ENCODE measurements around the gene SLC15A1. TPM values are rescaled to one million over a fixed set of nuclear protein-coding genes. Genes with fewer than 3 reads are reported as not detected.
"Not testable (repeated sequence)": the region's sequence is repeated elsewhere in the genome, so short reads cannot be mapped to it uniquely, and the experiment has no call there.

Gene SLC15A1
- total and polyA plus RNA-seq, 9 donors: 0.04 to 14.1 (median 0.21) TPM; not detected in 1

DNA sequence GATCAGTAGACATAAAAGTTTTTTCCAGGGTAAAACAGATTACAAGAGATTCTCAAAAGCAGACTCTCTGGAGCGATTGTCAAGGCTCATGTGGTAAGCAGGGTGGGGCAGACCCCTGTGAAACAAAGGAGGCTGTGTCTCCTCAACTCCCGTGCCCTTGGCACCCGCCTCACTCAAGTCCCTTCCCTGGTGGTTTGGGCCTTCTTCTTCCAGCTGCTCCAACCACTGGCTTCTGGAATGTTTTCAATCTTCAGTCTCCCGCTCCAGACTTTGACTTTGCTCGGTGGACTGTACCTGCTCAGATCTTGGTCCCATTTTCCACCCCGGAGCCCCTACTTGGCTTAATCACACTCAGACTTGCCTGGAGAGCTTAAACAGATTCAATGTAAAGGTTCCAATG is 100.7 kb downstream of the SLC15A1 start:
- Histone ChIP-seq H3K4me3 (ENCODE audit: low read length) (no peak overlapping the region), H3K36me3 (ENCODE audit: control insufficient read depth, insufficient read depth, low read length) (no peaks in the 10 kb centered on the region), H3K27me3 (ENCODE audit: control insufficient read depth, insufficient read depth, low read length) (peaks cover 4% of the 10 kb centered on the region), H3K9me3 (replicated peaks; ENCODE audit: control insufficient read depth, low read depth, low read length) (no peaks in the 10 kb centered on the region), H3K4me1 (ENCODE audit: control insufficient read depth, insufficient read depth, low read length) (peaks cover 12% of the 10 kb centered on the region), H3K27ac (ENCODE audit: low read length) (peak overlapping the region; percentile 29)
- WGBS (ENCODE audit: insufficient coverage): 49% methylated on average over 3 of the region's 6 CpGs
- peak; percentile 32 for DNase-seq

DNA sequence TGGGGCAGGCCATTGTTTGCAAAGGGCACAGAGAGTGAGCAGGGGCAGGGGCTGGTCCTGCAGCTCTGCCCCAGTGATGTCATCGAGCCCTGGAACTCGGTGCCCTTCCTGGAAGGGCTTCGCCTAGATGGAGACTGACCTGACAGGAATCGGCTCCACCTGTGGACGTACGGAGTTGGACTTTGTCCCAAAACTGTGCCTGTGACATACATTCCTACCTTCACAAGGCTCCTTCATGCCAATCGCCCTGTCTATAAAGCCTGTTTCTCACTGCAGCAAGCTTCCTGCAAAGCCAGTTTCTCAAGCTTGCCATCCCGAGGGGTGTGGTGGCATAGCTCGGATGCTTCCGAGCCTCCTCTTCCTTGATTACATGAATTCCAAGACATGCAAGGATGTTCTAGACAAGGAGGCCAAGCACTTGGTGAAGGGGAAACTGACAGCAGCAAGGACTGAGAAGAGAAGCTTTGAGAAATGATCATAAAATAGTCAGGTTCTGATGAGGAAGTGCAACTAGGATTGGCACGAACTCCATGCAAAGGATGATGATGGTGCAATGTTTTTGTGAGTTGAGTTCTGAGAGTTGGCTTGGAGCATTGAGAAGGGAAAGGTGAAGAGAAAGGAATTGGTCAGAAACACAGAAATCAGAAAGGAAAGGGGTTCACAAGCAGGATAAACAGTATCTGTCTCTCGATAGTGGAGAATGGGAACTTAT is 101.9 kb downstream of the SLC15A1 start:
- Histone ChIP-seq H3K4me3 (ENCODE audit: low read length) (no peak overlapping the region), H3K27ac (ENCODE audit: low read length) (no peak overlapping the region), H3K4me1 (ENCODE audit: control insufficient read depth, insufficient read depth, low read length) (peaks cover 12% of the 10 kb centered on the region), H3K36me3 (ENCODE audit: control insufficient read depth, insufficient read depth, low read length) (no peaks in the 10 kb centered on the region), H3K9me3 (replicated peaks; ENCODE audit: control insufficient read depth, low read depth, low read length) (no peaks in the 10 kb centered on the region), H3K27me3 (ENCODE audit: control insufficient read depth, insufficient read depth, low read length) (peaks cover 4% of the 10 kb centered on the region)
- peak; percentile 26 for DNase-seq
- WGBS (ENCODE audit: insufficient coverage): 94% methylated on average over 9 of the region's 12 CpGs

DNA sequence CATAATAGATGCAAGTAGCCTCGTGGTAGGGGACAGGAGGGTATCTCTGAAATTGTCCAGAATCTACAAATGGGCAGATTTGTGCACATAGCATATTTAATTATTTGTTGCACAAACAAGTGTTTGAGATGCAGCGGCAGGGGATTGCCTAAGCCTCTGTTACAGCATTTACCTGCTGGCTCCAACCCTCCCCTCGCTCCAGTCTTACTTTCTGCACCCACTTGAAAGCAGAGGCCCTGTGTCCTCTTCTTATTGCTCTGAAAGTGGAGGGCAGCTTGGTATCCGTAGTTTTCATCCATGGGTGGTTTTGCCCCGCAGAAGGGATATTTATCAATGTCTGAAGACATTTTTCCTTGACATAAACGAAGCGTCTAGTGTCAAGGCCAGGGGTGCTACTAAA is 102.6 kb downstream of the SLC15A1 start:
- Histone ChIP-seq H3K27ac (ENCODE audit: low read length) (no peak overlapping the region), H3K27me3 (ENCODE audit: control insufficient read depth, insufficient read depth, low read length) (peaks cover 2% of the 10 kb centered on the region), H3K36me3 (ENCODE audit: control insufficient read depth, insufficient read depth, low read length) (no peaks in the 10 kb centered on the region), H3K9me3 (replicated peaks; ENCODE audit: control insufficient read depth, low read depth, low read length) (no peaks in the 10 kb centered on the region), H3K4me3 (ENCODE audit: low read length) (no peak overlapping the region), H3K4me1 (ENCODE audit: control insufficient read depth, insufficient read depth, low read length) (peaks cover 12% of the 10 kb centered on the region)
- WGBS (ENCODE audit: insufficient coverage): 86% methylated on average over 3 of the region's 7 CpGs
- DNase-seq: no peak

DNA sequence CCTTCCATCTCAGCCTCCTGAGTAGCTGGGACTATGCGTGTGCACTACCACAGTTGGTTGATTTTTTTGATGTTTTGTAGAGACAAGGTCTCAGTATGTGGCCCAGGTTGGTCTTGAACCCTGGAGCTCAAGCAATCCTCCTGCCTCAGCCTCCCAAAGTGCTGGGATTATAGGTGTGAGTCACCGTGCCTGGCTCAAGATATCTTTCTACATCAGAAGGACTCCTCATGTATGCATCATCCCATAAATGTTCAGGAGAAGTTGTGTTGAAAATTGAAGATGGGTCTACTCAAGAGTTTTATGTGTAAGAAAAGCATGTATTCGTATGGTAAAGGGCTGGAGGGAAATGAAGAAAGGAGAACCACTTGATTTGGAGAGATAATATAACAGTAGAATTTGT is 103.8 kb downstream of the SLC15A1 start:
- H3K27ac ChIP-seq (ENCODE audit: low read length): no peak overlapping the region
- 100% methylated on average over 1 of the region's 3 CpGs for WGBS (ENCODE audit: insufficient coverage)

GRCh38 chr13:98648141-98648540 is 104.3 kb downstream of the SLC15A1 start:
- Histone ChIP-seq H3K4me3 (ENCODE audit: low read length) (no peak overlapping the region), H3K36me3 (ENCODE audit: control insufficient read depth, insufficient read depth, low read length) (no peaks in the 10 kb centered on the region), H3K27ac (ENCODE audit: low read length) (no peak overlapping the region), H3K9me3 (replicated peaks; ENCODE audit: control insufficient read depth, low read depth, low read length) (no peaks in the 10 kb centered on the region), H3K27me3 (ENCODE audit: control insufficient read depth, insufficient read depth, low read length) (no peaks in the 10 kb centered on the region), H3K4me1 (ENCODE audit: control insufficient read depth, insufficient read depth, low read length) (peaks cover 8% of the 10 kb centered on the region)
- no CpG with 5 or more reads among the region's 2 CpGs for WGBS (ENCODE audit: insufficient coverage)
- no peak for DNase-seq

More for the DNA sequence above, 103.8 kb downstream of the SLC15A1 start:
- peaks cover 12% of the 10 kb centered on the region for H3K4me1 ChIP-seq (ENCODE audit: control insufficient read depth, insufficient read depth, low read length)
- H3K9me3 ChIP-seq (replicated peaks; ENCODE audit: control insufficient read depth, low read depth, low read length): no peaks in the 10 kb centered on the region
- no peak for DNase-seq
- H3K4me3 ChIP-seq (ENCODE audit: low read length): no peak overlapping the region
- H3K27me3 ChIP-seq (ENCODE audit: control insufficient read depth, insufficient read depth, low read length): peaks cover 2% of the 10 kb centered on the region
- no peaks in the 10 kb centered on the region for H3K36me3 ChIP-seq (ENCODE audit: control insufficient read depth, insufficient read depth, low read length)

DNA sequence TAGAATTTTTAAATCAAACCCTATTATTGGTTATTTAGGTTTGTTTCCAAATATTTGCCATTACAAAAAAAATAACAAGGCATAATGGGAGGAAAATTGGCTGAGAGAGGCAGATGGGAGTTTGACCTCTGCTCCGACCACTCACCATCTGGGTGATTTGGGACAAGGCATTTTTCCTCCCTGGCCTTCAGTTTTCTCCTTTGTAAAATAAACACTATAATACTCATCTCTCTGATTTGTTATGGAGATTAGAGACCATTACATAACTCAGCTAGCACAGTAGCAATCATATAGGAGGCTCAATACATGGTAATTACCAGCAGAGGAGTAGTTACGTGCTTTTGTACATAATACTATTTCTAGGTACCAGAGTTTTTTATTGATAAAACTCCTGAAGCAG is 105.4 kb downstream of the SLC15A1 start:
- no CpG with 5 or more reads among the region's 2 CpGs for WGBS (ENCODE audit: insufficient coverage)
- H3K27me3 ChIP-seq (ENCODE audit: control insufficient read depth, insufficient read depth, low read length): no peaks in the 10 kb centered on the region
- DNase-seq: no peak
- H3K4me1 ChIP-seq (ENCODE audit: control insufficient read depth, insufficient read depth, low read length): peaks cover 6% of the 10 kb centered on the region
- H3K4me3 ChIP-seq (ENCODE audit: low read length): no peak overlapping the region
- H3K36me3 ChIP-seq (ENCODE audit: control insufficient read depth, insufficient read depth, low read length): no peaks in the 10 kb centered on the region
- H3K9me3 ChIP-seq (replicated peaks; ENCODE audit: control insufficient read depth, low read depth, low read length): no peaks in the 10 kb centered on the region
- H3K27ac ChIP-seq (ENCODE audit: low read length): no peak overlapping the region

DNA sequence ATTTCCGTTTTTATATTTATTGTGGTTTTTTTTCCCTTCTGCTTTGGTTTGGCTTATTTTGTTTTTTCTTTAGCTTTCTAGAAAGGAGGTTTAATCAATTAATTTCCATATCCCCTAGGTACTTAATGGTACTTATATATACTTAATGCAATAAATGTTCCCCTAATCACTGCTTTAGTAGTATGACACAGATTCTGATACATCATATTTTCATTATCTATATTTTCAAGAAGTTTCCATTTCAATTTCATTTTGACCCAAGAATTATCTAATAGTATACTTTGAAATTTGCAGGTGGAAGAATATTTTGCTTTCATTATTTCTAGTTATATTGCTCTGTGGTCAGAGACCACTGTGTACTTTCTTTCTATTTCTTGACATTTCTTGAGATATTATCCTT is 109.0 kb downstream of the SLC15A1 start:
- H3K27ac ChIP-seq (ENCODE audit: low read length): no peak overlapping the region
- no peak overlapping the region for H3K4me3 ChIP-seq (ENCODE audit: low read length)
- no peak for DNase-seq
- H3K27me3 ChIP-seq (ENCODE audit: control insufficient read depth, insufficient read depth, low read length): no peaks in the 10 kb centered on the region
- no peaks in the 10 kb centered on the region for H3K4me1 ChIP-seq (ENCODE audit: control insufficient read depth, insufficient read depth, low read length)
- WGBS (ENCODE audit: insufficient coverage): no CpG with 5 or more reads among the region's 1 CpG
- no peaks in the 10 kb centered on the region for H3K9me3 ChIP-seq (replicated peaks; ENCODE audit: control insufficient read depth, low read depth, low read length)
- H3K36me3 ChIP-seq (ENCODE audit: control insufficient read depth, insufficient read depth, low read length): no peaks in the 10 kb centered on the region

- Histone ChIP-seq H3K4me1 (ENCODE audit: control insufficient read depth, insufficient read depth, low read length) (no peaks in the 10 kb centered on the region), H3K9me3 (replicated peaks; ENCODE audit: control insufficient read depth, low read depth, low read length) (no peaks in the 10 kb centered on the region), H3K27me3 (ENCODE audit: control insufficient read depth, insufficient read depth, low read length) (no peaks in the 10 kb centered on the region), H3K4me3 (ENCODE audit: low read length) (no peak overlapping the region), H3K27ac (ENCODE audit: low read length) (no peak overlapping the region), H3K36me3 (ENCODE audit: control insufficient read depth, insufficient read depth, low read length) (no peaks in the 10 kb centered on the region)
- WGBS (ENCODE audit: insufficient coverage): 93% methylated on average over 11 of the region's 13 CpGs
- DNase-seq: no peak
Measured at GRCh38 chr13:98641075-98641474, 111.4 kb downstream of the SLC15A1 start.

GRCh38 chr13:98639785-98640184 is 112.7 kb downstream of the SLC15A1 start:
- WGBS (ENCODE audit: insufficient coverage): no CpG with 5 or more reads among the region's 4 CpGs
- not testable (repeated sequence) for H3K27me3 ChIP-seq (ENCODE audit: control insufficient read depth, insufficient read depth, low read length); DNase-seq; H3K4me3 ChIP-seq (ENCODE audit: low read length); H3K9me3 ChIP-seq (replicated peaks; ENCODE audit: control insufficient read depth, low read depth, low read length); H3K36me3 ChIP-seq (ENCODE audit: control insufficient read depth, insufficient read depth, low read length); H3K27ac ChIP-seq (ENCODE audit: low read length); H3K4me1 ChIP-seq (ENCODE audit: control insufficient read depth, insufficient read depth, low read length)

- H3K27me3 ChIP-seq (ENCODE audit: control insufficient read depth, insufficient read depth, low read length); H3K9me3 ChIP-seq (replicated peaks; ENCODE audit: control insufficient read depth, low read depth, low read length); H3K36me3 ChIP-seq (ENCODE audit: control insufficient read depth, insufficient read depth, low read length); DNase-seq; H3K4me3 ChIP-seq (ENCODE audit: low read length); H3K27ac ChIP-seq (ENCODE audit: low read length); H3K4me1 ChIP-seq (ENCODE audit: control insufficient read depth, insufficient read depth, low read length): not testable (repeated sequence)
- 73% methylated on average over 3 of the region's 8 CpGs for WGBS (ENCODE audit: insufficient coverage)
Measured at GRCh38 chr13:98638352-98638751, 114.1 kb downstream of the SLC15A1 start.

Measured in muscle of leg (tissue), 11 donors.